Body of pancreas (tissue), 4 donors: Measurements from ENCODE around the gene PTK7.

Experiments
- CTCF ChIP-seq, 7 experiments: fragments of 450-650 bp in 4 of 7; fragments of 200-600 bp in 3 of 7; sonication (generic) in 3 of 7; IDR thresholded peaks; one replicate each; pipeline ENCODE4 v1.5.1; 2016 to 2019; ENCODE audit warnings: antibody characterized with exemption in 7 of 7
- POLR2A ChIP-seq, 3 donors: fragments of 450-650 bp; IDR thresholded peaks; one replicate each; pipeline ENCODE4 v1.6.1; 2016; ENCODE audit warnings: antibody characterized with exemption in 3 of 3, mild to moderate bottlenecking in 2 of 3

GRCh38 chr6:43026365-43026764, 49.7 kb upstream of the PTK7 start:
- TF ChIP-seq CTCF (IDR thresholded peaks at IDR 0.05) (no peak), POLR2A (IDR thresholded peaks at IDR 0.05) (no peak)
